Measurements from ENCODE around the gene TMC6.

The TMC6 gene

GRCh38 chr17:78105101-78105500 is 23.5 kb downstream of the TMC6 start:
- Histone ChIP-seq H4K8ac (ENCODE audit: low read depth, low read length) (no peak overlapping the region), H3K14ac (ENCODE audit: low read length) (no peak overlapping the region), H2BK15ac (ENCODE audit: low read length) (no peak overlapping the region), H2AK5ac (ENCODE audit: low read depth, low read length) (no peak overlapping the region), H4K91ac (ENCODE audit: low read depth, low read length, poor library complexity) (no peak overlapping the region), H3K4ac (ENCODE audit: low read length) (no peak overlapping the region), H3K36me3 (replicated peaks in 1 of 2; ENCODE audit: control insufficient read depth in 2 of 2, insufficient read depth in 2 of 2, low read length in 2 of 2) (peaks cover 43 to 86% of the 10 kb centered on the region in 2 donors), H3K27ac (replicated peaks; ENCODE audit: low read length) (no peak overlapping the region), H3K9ac (ENCODE audit: low read depth, low read length, poor library complexity) (no peak overlapping the region), H3K79me1 (ENCODE audit: low read depth, low read length) (no peaks in the 10 kb centered on the region), H3K4me3 (ENCODE audit: low read length in 2 of 2) (no peak overlapping the region), H3K23ac (ENCODE audit: low read depth, low read length, poor library complexity) (no peak overlapping the region), H3K9me3 (replicated peaks in 1 of 2; ENCODE audit: control insufficient read depth in 2 of 2, insufficient read depth in 1 of 2, low read depth in 1 of 2, low read length in 2 of 2) (peaks cover 7 to 9% of the 10 kb centered on the region in 2 donors), H2BK120ac (ENCODE audit: low read depth, low read length) (no peak overlapping the region), H3K27me3 (ENCODE audit: control insufficient read depth in 3 of 3, insufficient read depth in 3 of 3, low read depth in 1 of 3, low read length in 3 of 3) (no peaks in the 10 kb centered on the region), H2BK5ac (ENCODE audit: low read length) (no peak overlapping the region), H3K4me1 (ENCODE audit: control insufficient read depth in 2 of 2, insufficient read depth in 1 of 2, low read depth in 1 of 2, low read length in 2 of 2) (no peaks in the 10 kb centered on the region), H2BK12ac (ENCODE audit: low read length) (no peak overlapping the region), H3K4me2 (ENCODE audit: insufficient read depth, low read length, poor library complexity, severe bottlenecking) (no peak overlapping the region), H2AFZ (ENCODE audit: low read length) (no peak overlapping the region), H3K18ac (ENCODE audit: low read length) (no peak overlapping the region)
- no CpG with 5 or more reads among the region's 16 CpGs for WGBS, 2 donors (ENCODE audit: extremely low coverage in 2 of 2, insufficient read length in 2 of 2, insufficient replicate concordance in 1 of 2)
- DNase-seq (ENCODE audit: low spot score), result no peak

- Histone ChIP-seq H3K27ac (replicated peaks; ENCODE audit: low read length) (no peak overlapping the region), H3K9ac (ENCODE audit: low read depth, low read length, poor library complexity) (no peak overlapping the region), H3K4me1 (ENCODE audit: control insufficient read depth in 2 of 2, insufficient read depth in 1 of 2, low read depth in 1 of 2, low read length in 2 of 2) (no peaks in the 10 kb centered on the region), H2BK12ac (ENCODE audit: low read length) (no peak overlapping the region), H3K4ac (ENCODE audit: low read length) (peak overlapping the region; percentile 38), H3K14ac (ENCODE audit: low read length) (peak overlapping the region; percentile 5), H2AFZ (ENCODE audit: low read length) (no peak overlapping the region), H3K18ac (ENCODE audit: low read length) (peak overlapping the region; percentile 51), H2BK15ac (ENCODE audit: low read length) (no peak overlapping the region), H3K9me3 (replicated peaks in 1 of 2; ENCODE audit: control insufficient read depth in 2 of 2, insufficient read depth in 1 of 2, low read depth in 1 of 2, low read length in 2 of 2) (peaks cover 7 to 13% of the 10 kb centered on the region in 2 donors), H3K36me3 (replicated peaks in 1 of 2; ENCODE audit: control insufficient read depth in 2 of 2, insufficient read depth in 2 of 2, low read length in 2 of 2) (peaks cover 47 to 91% of the 10 kb centered on the region in 2 donors), H2BK120ac (ENCODE audit: low read depth, low read length) (no peak overlapping the region), H2BK5ac (ENCODE audit: low read length) (peak overlapping the region; percentile 44), H3K4me3 (ENCODE audit: low read length in 2 of 2) (no peak overlapping the region), H4K8ac (ENCODE audit: low read depth, low read length) (peak overlapping the region; percentile 83), H3K23ac (ENCODE audit: low read depth, low read length, poor library complexity) (peak overlapping the region; percentile 58), H3K27me3 (ENCODE audit: control insufficient read depth in 3 of 3, insufficient read depth in 3 of 3, low read depth in 1 of 3, low read length in 3 of 3) (no peaks in the 10 kb centered on the region), H3K79me1 (ENCODE audit: low read depth, low read length) (no peaks in the 10 kb centered on the region), H3K4me2 (ENCODE audit: insufficient read depth, low read length, poor library complexity, severe bottlenecking) (peak overlapping the region; percentile 3), H4K91ac (ENCODE audit: low read depth, low read length, poor library complexity) (no peak overlapping the region), H2AK5ac (ENCODE audit: low read depth, low read length) (no peak overlapping the region)
- no peak for DNase-seq (ENCODE audit: low spot score)
- WGBS, 2 donors (ENCODE audit: extremely low coverage in 2 of 2, insufficient read length in 2 of 2, insufficient replicate concordance in 1 of 2), result no CpG with 5 or more reads among the region's 28 CpGs
These were observed 24.0 kb downstream of the TMC6 start for GRCh38 chr17:78104540-78104941.

GRCh38 chr17:78103311-78103710 is 25.2 kb downstream of the TMC6 start:
- H2BK15ac ChIP-seq (ENCODE audit: low read length), result no peak overlapping the region
- peaks cover 55 to 94% of the 10 kb centered on the region in 2 donors for H3K36me3 ChIP-seq (replicated peaks in 1 of 2; ENCODE audit: control insufficient read depth in 2 of 2, insufficient read depth in 2 of 2, low read length in 2 of 2)
- H3K18ac ChIP-seq (ENCODE audit: low read length), result no peak overlapping the region
- no peak overlapping the region for H4K8ac ChIP-seq (ENCODE audit: low read depth, low read length)
- no peaks in the 10 kb centered on the region for H3K4me1 ChIP-seq (ENCODE audit: control insufficient read depth in 2 of 2, insufficient read depth in 1 of 2, low read depth in 1 of 2, low read length in 2 of 2)
- H3K27ac ChIP-seq (replicated peaks; ENCODE audit: low read length), result no peak overlapping the region
- no peak overlapping the region for H2BK12ac ChIP-seq (ENCODE audit: low read length)
- H4K91ac ChIP-seq (ENCODE audit: low read depth, low read length, poor library complexity), result no peak overlapping the region
- no CpG with 5 or more reads among the region's 4 CpGs for WGBS, 2 donors (ENCODE audit: extremely low coverage in 2 of 2, insufficient read length in 2 of 2, insufficient replicate concordance in 1 of 2)
- H2BK120ac ChIP-seq (ENCODE audit: low read depth, low read length), result no peak overlapping the region
- H3K4me3 ChIP-seq (ENCODE audit: low read length in 2 of 2), result no peak overlapping the region
- peaks cover 11 to 24% of the 10 kb centered on the region in 2 donors for H3K9me3 ChIP-seq (replicated peaks in 1 of 2; ENCODE audit: control insufficient read depth in 2 of 2, insufficient read depth in 1 of 2, low read depth in 1 of 2, low read length in 2 of 2)
- H3K14ac ChIP-seq (ENCODE audit: low read length), result no peak overlapping the region
- no peak overlapping the region for H3K9ac ChIP-seq (ENCODE audit: low read depth, low read length, poor library complexity)
- H3K23ac ChIP-seq (ENCODE audit: low read depth, low read length, poor library complexity), result no peak overlapping the region
- H2BK5ac ChIP-seq (ENCODE audit: low read length), result no peak overlapping the region
- no peak for DNase-seq (ENCODE audit: low spot score)
- no peak overlapping the region for H3K4ac ChIP-seq (ENCODE audit: low read length)
- H3K27me3 ChIP-seq (ENCODE audit: control insufficient read depth in 3 of 3, insufficient read depth in 3 of 3, low read depth in 1 of 3, low read length in 3 of 3), result no peaks in the 10 kb centered on the region
- no peak overlapping the region for H2AK5ac ChIP-seq (ENCODE audit: low read depth, low read length)
- no peak overlapping the region for H3K4me2 ChIP-seq (ENCODE audit: insufficient read depth, low read length, poor library complexity, severe bottlenecking)
- H2AFZ ChIP-seq (ENCODE audit: low read length), result no peak overlapping the region
- H3K79me1 ChIP-seq (ENCODE audit: low read depth, low read length), result no peaks in the 10 kb centered on the region

GRCh38 chr17:78101542-78101941 is 27.0 kb downstream of the TMC6 start:
- no peak overlapping the region for H2BK5ac ChIP-seq (ENCODE audit: low read length)
- no CpG with 5 or more reads among the region's 10 CpGs for WGBS, 2 donors (ENCODE audit: extremely low coverage in 2 of 2, insufficient read length in 2 of 2, insufficient replicate concordance in 1 of 2)
- no peak overlapping the region for H3K9ac ChIP-seq (ENCODE audit: low read depth, low read length, poor library complexity)
- H3K14ac ChIP-seq (ENCODE audit: low read length), result no peak overlapping the region
- no peak overlapping the region for H3K18ac ChIP-seq (ENCODE audit: low read length)
- no peak overlapping the region for H2BK120ac ChIP-seq (ENCODE audit: low read depth, low read length)
- H3K4me1 ChIP-seq (ENCODE audit: control insufficient read depth in 2 of 2, insufficient read depth in 1 of 2, low read depth in 1 of 2, low read length in 2 of 2), result no peaks in the 10 kb centered on the region
- H4K8ac ChIP-seq (ENCODE audit: low read depth, low read length), result no peak overlapping the region
- H3K27ac ChIP-seq (replicated peaks; ENCODE audit: low read length), result no peak overlapping the region
- H3K9me3 ChIP-seq (replicated peaks in 1 of 2; ENCODE audit: control insufficient read depth in 2 of 2, insufficient read depth in 1 of 2, low read depth in 1 of 2, low read length in 2 of 2), result peaks cover 11 to 27% of the 10 kb centered on the region in 2 donors
- no peak overlapping the region for H2AFZ ChIP-seq (ENCODE audit: low read length)
- no peak overlapping the region for H2BK15ac ChIP-seq (ENCODE audit: low read length)
- H3K4ac ChIP-seq (ENCODE audit: low read length), result no peak overlapping the region
- DNase-seq (ENCODE audit: low spot score), result no peak
- H3K4me2 ChIP-seq (ENCODE audit: insufficient read depth, low read length, poor library complexity, severe bottlenecking), result no peak overlapping the region
- no peak overlapping the region for H4K91ac ChIP-seq (ENCODE audit: low read depth, low read length, poor library complexity)
- H3K23ac ChIP-seq (ENCODE audit: low read depth, low read length, poor library complexity), result no peak overlapping the region
- H3K27me3 ChIP-seq (ENCODE audit: control insufficient read depth in 3 of 3, insufficient read depth in 3 of 3, low read depth in 1 of 3, low read length in 3 of 3), result no peaks in the 10 kb centered on the region
- H3K79me1 ChIP-seq (ENCODE audit: low read depth, low read length), result no peaks in the 10 kb centered on the region
- peaks cover 66 to 97% of the 10 kb centered on the region in 2 donors for H3K36me3 ChIP-seq (replicated peaks in 1 of 2; ENCODE audit: control insufficient read depth in 2 of 2, insufficient read depth in 2 of 2, low read length in 2 of 2)
- no peak overlapping the region for H2AK5ac ChIP-seq (ENCODE audit: low read depth, low read length)
- H3K4me3 ChIP-seq (ENCODE audit: low read length in 2 of 2), result no peak overlapping the region
- no peak overlapping the region for H2BK12ac ChIP-seq (ENCODE audit: low read length)
